HK-2 (cell line): ENCODE data around the gene NFKB2.
A peak's percentile ranks its signal among the peaks of the same experiment; 100 is the strongest.

ENCODE experiments used
- DNase-seq: peaks from one replicate; pipeline ENCODE4 v3.0.0-alpha.2; 2018; ENCODE audit not compliant: unreplicated experiment

The NFKB2 gene

GRCh38 chr10:102408728-102409603 is 13.5 kb downstream of the NFKB2 start:
- DNase-seq, result peak; percentile 35

DNA sequence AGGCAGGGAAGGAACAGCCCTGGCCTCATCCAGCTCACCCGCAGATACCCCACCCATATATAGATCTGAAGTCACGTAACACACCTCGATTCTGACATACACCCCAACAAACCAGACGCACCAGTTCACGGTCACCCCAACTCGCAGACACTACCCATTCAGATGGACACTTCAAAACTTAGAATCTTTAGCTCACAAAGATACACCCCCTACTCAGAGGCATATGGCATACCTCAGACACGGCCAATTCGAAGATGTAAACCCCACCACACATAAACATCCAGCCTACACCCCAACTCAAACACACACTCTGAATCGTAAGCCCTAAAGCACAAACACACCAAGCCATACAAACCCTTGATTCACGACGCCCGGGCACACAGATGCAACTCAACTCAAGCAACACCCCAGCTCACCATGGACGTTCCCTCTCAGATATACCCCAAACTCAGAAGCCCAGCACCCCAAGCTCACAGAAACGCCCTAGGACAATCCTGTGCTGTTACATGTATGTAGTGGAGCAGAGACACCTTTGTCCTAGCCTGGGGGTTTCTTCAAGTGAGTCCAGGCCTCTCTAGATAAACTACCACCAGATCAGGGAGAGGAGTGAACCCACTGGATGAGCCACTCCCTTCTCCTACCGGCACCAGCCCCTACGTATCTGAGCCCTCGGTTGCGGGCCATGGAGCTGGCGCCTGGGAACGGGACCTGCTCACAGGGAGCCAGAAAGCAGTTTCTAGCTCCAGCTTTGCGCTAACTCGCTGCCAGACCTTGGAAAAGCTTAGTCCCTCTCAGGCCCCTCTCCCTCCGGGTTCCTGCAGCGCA is 14.3 kb downstream of the NFKB2 start:
- no peak for DNase-seq

GRCh38 chr10:102410429-102411073 is 15.0 kb downstream of the NFKB2 start:
- DNase-seq, result no peak

DNA sequence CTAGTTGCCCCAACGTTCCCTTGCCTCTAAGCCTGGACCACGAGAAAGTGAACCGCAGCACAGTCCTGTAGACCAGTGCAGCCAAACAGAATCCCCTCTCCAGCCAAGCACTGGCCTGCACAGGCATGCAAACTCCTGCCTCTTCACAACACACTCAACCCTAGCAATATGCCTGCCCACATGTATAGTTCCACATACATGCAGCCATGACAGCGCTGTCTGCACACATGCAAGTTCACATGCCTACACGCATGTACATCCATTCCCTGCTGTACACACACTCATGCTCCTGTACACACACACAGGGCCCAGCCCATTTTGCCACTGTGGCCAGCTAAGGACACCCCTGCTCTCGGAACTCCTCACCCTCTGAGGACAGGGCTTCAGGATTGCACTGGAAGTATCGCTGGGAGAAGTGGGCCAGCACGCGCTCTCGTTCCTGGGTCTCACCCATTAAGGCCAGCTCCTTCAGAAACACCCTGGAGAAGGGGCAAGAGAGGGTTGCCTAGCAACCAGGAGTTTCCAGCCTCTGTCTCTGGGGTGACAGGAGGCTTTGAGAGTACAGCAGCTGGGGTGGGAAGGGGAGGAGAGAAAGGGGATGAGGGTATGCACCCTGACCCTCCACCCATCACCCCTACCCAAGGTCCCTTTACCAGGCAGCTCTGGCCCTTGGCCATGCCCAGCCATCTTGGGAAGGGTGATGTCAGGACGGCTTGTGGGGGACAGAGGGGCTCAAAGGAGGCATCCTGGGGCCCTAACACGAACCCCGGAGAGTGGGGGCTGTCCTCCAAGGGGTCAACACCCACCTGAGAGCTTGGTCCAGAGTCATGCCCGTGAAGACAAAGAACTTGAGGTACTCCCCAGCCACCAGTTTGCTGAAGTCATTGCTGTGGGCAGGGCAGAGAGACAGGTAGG is 16.1 kb downstream of the NFKB2 start:
- no peak for DNase-seq

DNA sequence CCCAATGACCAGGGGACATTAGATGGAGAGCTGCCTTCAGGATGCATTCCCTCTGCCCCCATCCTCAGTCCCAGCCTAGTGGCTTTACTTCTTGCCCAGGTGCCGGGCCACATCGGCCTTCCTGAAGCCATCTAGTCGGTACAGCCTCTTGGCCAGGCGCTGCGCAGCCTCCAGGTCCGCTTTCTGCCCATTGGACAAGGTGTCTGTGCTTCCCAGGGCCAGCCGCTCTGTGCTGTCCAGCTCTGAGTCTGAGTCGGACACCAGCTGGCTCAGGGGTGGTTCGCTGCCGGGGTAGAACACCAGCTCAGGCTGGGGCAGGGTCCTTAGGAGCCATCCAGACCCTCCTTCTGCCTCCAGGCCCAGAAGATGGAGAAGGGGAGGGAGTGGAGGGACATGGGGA is 16.8 kb downstream of the NFKB2 start:
- no peak for DNase-seq

DNA sequence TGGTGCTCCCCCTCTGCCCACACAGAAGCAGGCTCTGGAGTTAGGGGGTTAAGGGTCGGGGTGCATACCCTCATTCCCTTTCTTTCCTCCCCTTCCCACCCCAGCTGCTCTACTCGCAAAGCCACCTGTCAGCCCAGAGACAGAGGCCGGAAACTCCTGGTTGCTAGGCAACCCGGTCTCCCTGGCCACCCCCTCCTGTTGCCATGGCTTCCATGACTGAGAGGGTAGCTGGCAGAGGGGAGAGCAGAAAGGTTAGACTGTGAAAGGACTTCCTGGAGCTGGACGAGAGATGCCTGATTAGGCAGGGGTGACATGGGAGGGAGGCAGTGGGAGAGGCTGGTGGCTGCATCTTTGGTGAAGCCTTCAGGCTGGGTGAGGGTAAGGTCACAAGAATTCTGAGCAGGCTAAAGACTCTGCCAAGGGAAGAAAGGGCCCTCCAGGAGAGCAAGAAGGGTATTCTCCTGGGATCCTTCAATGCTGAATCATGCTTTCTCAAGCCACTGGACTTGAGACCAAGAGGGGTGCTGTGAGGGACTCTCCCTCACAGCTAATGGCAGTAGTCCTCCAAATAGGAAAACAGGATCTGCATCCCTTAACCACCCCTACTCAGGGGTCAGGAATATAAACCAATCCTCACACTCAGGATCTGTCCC is 17.7 kb downstream of the NFKB2 start:
- no peak for DNase-seq

DNA sequence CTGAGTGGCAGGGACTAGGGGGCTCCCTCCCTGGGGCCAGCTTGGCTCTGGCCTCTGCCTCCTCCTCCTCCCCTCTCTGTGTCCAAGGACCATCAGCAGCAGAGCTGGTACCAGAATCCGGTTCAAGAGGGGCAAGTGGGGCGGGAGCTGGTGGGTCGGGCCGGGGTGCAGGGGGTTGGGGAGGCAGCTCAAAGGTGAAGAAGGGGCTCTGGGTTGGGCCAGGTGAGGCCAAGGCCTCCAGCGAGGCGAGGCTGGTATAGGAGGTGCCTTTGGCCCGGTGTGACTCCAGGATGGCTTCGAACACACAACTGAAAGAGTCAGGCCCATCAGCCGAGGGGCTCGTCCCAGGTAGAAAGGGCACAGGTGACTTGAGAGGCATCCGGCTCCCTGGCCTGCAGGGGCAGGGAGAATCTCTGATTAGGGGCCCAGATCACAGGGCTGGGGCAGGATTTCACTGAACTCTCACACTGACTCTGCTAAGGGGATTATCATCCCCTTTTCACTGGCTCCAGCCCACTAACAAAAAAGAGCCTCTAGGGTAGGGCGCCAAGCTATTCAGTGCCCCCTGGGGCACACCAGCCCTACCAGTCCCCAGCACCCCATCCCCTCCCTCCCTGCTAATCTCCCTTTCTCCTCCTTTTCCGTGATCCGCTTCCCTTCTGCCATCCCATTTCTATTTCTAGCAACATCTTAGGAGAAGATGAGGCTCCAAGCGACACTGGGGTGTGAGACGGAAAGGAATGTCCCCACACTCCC is 18.5 kb downstream of the NFKB2 start:
- DNase-seq, result no peak

GRCh38 chr10:102414749-102415148 is 19.2 kb downstream of the NFKB2 start:
- DNase-seq, result no peak

DNA sequence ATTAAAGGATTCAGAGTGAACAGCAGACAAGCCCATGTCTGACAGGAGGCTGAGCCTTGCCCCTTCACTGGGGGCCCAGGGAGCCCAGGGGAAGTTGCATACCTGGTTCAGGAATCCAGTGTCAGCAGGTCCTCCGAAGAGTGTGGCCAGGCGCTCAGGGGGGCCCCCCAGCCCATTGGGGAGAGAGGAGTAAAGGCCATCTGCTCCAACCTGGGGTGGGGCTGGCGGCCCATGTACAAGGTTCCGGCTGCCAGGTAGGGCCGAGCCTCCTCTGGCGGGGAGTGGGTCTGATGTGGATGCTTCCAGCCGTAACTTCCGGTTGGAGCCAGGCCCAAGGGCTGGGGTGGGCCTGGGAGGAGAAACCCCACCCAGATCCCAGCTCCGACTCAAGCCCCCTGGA is 20.8 kb downstream of the NFKB2 start:
- no peak for DNase-seq

- no peak for DNase-seq
These were observed 21.2 kb downstream of the NFKB2 start for GRCh38 chr10:102416695-102417094.

DNA sequence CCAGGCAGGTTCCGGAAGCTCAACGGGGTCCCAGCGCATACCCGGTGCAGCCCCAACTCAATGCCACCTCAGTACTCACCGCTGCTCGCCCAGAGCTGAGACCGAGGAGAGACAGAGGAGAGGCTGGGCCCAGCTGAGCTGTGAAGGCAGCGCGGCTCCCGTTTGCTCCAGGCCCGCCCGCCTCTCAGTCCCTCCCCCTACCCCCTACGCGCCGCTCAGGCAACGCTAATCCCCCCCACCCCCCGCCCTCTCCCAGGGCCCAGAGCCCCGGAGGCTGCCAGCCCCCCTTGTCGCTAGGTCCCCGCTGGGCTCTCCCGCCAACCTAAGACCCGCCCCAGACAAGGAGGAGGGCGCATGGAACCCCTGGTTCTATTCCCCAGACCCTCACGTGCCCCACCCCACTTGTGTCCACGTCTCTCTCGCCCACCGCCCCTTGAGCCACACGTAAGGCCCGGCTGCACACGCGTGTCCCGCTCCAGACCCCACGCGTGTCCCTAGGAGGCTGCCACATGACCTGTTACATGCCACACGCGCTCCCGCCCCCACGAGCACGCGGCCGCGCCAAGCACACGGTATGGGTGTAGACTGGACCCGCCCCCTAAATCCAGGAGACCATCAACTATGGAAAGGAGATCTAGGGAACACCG is 23.2 kb downstream of the NFKB2 start, which contains the start of gene PSD:
Gene PSD (minus strand): TSS at position 164 of the 647 bp plus-strand sequence. CDS start 1,747 bp downstream, outside the sequence.
- DNase-seq, result no peak

DNA sequence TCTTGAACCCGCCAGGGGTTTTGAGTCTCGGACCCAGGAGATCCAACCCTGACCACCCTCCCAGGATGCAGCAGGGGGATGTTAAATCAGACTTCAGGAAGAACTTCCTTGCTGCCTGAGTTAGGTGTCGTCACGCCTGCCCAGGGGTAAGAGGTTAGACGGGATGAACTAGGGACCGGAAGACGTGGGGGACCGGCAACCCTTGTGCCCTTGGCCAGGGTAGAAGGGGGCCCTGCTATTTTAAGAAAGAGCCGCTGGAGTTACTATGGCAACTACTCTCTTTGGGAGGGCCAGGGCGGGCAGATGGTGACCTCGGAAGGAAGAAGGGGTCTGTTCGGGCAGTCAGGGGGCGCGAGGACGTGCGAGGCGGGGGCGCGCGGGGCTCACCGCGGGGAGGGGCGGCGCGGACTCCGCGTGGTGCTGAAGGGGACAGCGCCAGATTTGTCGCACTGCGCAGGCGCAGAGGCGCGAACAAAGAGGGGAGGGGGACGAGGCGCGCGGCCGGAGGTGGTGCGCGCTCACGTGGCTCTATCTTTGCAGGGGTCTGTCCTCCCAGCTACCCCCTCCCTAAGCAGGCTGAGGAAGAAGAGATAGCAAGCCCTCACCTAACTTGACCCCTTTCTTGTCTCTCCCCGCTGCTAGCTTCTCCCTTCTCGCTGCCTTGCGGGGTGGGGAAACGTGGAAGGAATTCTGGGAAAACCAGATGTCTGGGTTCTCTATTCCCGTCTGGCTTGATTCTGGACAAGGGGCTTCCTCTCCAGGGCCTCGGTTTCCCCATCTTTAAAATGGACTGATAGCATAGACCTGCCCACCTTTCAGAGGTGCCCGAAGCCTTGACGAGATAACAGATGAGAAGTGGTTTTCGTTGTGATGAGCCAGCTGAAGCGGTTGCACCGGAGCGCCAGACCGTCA is 24.0 kb downstream of the NFKB2 start:
- DNase-seq, result peak; percentile 66

DNA sequence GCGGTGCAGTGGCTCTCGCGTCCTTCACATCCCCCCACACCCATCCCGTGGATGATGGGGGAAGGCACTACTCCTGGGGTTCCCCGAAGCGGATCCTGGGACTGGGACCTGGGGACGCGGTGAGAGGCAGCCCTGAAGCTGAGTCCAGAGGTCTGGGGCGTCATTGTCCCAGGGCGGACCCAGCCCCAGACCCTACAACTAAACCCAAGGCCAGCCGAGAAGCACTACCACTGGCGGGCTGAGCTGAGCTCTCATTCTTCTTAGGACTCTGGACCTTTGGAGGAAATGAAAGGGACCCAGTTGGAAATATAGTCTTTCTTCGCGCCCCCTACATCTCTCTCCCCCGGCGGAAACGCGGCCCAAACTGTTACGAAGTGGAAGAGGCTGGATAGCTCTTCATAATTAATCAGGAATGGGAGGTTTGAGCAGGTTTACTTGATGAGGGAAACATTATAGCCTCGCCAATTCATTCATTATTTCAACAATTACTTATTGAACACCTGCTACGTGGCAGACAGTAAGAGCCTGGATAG is 24.7 kb downstream of the NFKB2 start:
- DNase-seq, result no peak

DNA sequence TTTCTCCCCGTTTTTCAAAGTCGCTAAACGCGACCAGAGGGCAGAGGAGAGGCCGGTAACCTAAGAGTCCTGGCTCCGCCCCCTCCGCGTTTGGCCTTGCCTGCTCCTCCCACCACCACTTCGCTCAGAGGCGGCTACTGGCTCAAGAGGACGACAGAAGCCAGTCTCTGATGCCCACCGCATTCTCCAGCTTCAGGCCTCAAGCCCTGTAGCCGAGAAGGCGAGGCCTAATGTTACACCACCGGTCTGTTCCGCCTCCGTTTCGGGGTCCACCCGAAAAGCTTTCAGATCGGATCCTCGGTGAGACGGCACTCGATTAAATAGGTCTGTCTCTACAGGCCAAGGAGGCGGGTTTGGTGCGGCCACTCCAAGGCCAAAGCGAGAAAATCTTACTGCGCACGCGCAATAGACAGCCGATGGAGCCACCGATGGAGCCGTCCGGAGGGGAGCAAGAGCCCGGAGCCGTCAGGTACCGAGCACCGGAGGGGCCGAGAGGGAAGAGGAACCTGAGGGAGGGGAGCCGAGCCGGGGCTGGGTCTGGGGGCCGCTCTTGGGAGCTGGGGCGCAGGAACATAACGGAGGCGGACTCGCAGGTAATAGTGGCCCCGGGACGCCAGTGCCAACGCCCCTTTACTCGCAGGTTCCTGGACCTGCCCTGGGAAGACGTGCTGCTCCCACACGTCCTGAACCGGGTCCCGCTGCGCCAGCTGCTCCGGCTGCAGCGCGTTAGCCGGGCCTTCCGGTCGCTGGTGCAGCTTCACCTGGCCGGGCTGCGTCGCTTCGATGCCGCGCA is 25.4 kb downstream of the NFKB2 start, which contains the start of gene FBXL15:
Gene FBXL15 (plus strand): TSS at position 123 of the 793 bp plus-strand sequence. CDS start 294 bp downstream, at position 417.
- DNase-seq, result peak; percentile 99

GRCh38 chr10:102421507-102421756 is 25.9 kb downstream of the NFKB2 start:
- DNase-seq, result no peak

GRCh38 chr10:102421757-102422512 is 26.4 kb downstream of the NFKB2 start:
- DNase-seq, result peak; percentile 71
